PFSK-1 (cell line): ENCODE data around the gene ALMS1.

ENCODE experiments used
- FOXP2 ChIP-seq: optimal IDR thresholded peaks from 2 replicates; pipeline ENCODE3; 2011; ENCODE audit warnings: borderline replicate concordance, control low read depth, inconsistent platforms; ENCODE audit not compliant: insufficient read depth; ENCODE audit errors: extremely low read length, extremely low read depth
- POLR2AphosphoS5 ChIP-seq: IDR thresholded peaks from 2 replicates; pipeline ENCODE4 v1.6.1; 2012; ENCODE audit warnings: low read depth, mild to moderate bottlenecking, control low read depth, low read length, moderate library complexity
- SIN3A ChIP-seq: IDR thresholded peaks from 2 replicates; pipeline ENCODE4 v1.6.1; 2012; ENCODE audit warnings: mild to moderate bottlenecking, low read length, moderate library complexity, borderline replicate concordance; ENCODE audit not compliant: insufficient read depth
- TAF1 ChIP-seq: IDR thresholded peaks from 2 replicates; pipeline ENCODE4 v1.6.1; 2012; ENCODE audit warnings: low read length, control low read depth, borderline replicate concordance; ENCODE audit not compliant: insufficient read depth
- TF ChIP-seq, protein P1 (sequence below), 2 experiments: IDR thresholded peaks; 2 replicates each; pipeline versions ENCODE4 v1.6.1 to v1.8.0; 2011 to 2012; ENCODE audit warnings: low read depth in 2 of 2, low read length in 2 of 2, control low read depth in 1 of 2, inconsistent platforms in 1 of 2, mild to moderate bottlenecking in 1 of 2, moderate library complexity in 1 of 2; ENCODE audit not compliant: insufficient read depth in 1 of 2

ALMS1 gene

DNA sequence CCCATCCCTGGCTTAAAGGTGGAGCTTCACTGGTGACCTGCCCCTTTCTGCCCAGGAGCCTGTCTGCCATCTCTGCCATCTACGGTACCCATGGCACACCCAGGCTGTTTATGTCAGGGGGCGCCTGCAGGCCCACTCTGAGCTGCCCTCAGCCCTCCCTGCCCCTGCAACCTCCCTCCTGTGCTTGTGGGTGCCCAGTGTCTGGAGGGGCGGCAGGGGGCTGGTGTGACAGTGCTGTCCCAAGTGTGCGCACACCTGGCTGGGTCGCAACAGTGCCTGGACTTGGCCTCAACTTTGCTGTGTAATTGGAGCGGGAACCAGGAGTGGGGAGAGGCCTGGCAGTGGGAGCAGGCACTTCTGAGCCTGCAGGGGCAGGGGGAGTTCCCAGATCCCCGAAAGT is 102.4 kb downstream of the ALMS1 start:
- TF ChIP-seq POLR2AphosphoS5 (no peak), FOXP2 (no peak), SIN3A (no peak), TAF1 (no peak)
- TF ChIP-seq, protein P1, sequence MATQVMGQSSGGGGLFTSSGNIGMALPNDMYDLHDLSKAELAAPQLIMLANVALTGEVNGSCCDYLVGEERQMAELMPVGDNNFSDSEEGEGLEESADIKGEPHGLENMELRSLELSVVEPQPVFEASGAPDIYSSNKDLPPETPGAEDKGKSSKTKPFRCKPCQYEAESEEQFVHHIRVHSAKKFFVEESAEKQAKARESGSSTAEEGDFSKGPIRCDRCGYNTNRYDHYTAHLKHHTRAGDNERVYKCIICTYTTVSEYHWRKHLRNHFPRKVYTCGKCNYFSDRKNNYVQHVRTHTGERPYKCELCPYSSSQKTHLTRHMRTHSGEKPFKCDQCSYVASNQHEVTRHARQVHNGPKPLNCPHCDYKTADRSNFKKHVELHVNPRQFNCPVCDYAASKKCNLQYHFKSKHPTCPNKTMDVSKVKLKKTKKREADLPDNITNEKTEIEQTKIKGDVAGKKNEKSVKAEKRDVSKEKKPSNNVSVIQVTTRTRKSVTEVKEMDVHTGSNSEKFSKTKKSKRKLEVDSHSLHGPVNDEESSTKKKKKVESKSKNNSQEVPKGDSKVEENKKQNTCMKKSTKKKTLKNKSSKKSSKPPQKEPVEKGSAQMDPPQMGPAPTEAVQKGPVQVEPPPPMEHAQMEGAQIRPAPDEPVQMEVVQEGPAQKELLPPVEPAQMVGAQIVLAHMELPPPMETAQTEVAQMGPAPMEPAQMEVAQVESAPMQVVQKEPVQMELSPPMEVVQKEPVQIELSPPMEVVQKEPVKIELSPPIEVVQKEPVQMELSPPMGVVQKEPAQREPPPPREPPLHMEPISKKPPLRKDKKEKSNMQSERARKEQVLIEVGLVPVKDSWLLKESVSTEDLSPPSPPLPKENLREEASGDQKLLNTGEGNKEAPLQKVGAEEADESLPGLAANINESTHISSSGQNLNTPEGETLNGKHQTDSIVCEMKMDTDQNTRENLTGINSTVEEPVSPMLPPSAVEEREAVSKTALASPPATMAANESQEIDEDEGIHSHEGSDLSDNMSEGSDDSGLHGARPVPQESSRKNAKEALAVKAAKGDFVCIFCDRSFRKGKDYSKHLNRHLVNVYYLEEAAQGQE (IDR thresholded peaks at IDR 0.05; ENCODE audit: insufficient read depth in 1 of 2, low read depth in 2 of 2, low read length in 2 of 2), result no peak

DNA sequence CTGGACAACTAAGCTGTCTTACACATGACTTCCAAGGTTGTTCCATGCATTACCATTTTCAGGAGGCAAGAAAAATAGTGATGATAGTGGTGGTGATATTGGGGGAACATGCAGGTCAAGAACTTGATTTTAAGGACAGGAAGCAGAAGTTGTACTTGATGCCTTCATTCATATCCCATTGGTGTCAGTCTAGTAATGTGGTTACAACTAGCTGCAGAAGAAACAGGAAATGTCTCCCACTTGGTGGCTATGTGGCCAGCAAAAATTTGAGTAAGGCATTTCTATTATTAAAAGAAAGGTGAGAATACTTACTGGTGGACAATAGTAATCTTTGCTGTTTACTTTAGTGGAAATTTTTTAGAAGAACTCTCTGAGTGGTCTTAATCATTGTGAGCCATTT is 103.4 kb downstream of the ALMS1 start:
- no peak for TF ChIP-seq POLR2AphosphoS5
- no peak for TF ChIP-seq SIN3A
- no peak for TF ChIP-seq TAF1
- TF ChIP-seq, protein P1 (IDR thresholded peaks at IDR 0.05; ENCODE audit: insufficient read depth in 1 of 2, low read depth in 2 of 2, low read length in 2 of 2), result no peak
- no peak for TF ChIP-seq FOXP2

DNA sequence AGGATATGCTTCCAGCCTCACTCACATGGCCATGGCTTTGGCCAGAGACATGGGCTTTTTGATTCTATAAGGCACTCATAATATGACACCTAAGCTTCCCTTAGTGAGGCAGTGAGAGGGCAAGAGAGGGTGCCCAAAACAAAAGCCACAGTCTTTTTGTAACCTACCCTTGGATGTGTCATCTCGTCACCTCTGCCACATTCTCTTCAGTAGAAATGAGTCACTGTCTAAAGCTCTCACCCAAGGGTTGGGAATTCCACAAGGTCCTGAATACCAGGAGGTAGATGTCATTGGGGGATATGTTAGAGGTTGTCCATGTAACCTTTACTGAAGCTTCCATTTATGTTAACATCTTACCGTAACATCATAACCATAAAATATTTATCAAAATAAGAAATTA is 108.4 kb downstream of the ALMS1 start:
- TF ChIP-seq, protein P1 (IDR thresholded peaks at IDR 0.05; ENCODE audit: insufficient read depth in 1 of 2, low read depth in 2 of 2, low read length in 2 of 2), result no peak
- TF ChIP-seq POLR2AphosphoS5 (no peak), TAF1 (no peak), SIN3A (no peak), FOXP2 (no peak)

DNA sequence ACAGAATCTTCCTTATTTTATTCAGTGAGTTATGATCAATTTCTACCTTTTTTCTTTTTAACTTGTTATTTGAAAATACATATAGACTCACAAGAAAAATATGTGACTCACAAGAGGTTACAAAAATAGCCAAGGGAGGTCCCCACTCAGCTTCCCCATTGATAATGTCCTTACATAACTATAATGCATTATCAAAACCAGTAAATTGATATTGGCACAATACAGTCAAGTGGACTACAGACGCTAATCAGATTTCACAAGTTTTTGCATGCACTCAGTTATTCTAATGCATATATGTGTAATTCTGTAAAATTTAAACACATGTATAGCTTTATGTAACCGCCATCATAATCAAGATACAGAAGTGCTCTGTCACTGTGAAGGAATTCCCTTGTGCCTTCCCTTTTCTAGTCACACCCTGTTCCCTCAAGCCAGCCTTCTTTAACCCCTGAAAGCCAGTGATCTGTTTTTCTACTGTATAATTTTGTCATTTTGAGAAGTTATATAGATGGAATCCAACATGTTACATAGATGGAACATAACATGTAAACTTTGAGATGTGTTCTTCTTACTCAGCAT is 118.4 kb downstream of the ALMS1 start:
- TF ChIP-seq FOXP2 (no peak), TAF1 (no peak), POLR2AphosphoS5 (no peak), SIN3A (no peak)
- TF ChIP-seq, protein P1 (IDR thresholded peaks at IDR 0.05; ENCODE audit: insufficient read depth in 1 of 2, low read depth in 2 of 2, low read length in 2 of 2), result no peak
